Jurkat, Clone E6-1 (cell line): ENCODE results near the gene NDUFB2. TPM values are rescaled to one million over a fixed set of nuclear protein-coding genes. Genes with fewer than 3 reads are reported as not detected.
"Not testable (repeated sequence)": the region's sequence is repeated elsewhere in the genome, so short reads cannot be mapped to it uniquely, and the experiment has no call there.

Experiments
- DNase-seq: peaks from one replicate; pipeline ENCODE4 v3.0.0-alpha.2; 2011; ENCODE audit warnings: low read depth, low spot score
- H3K4me3 ChIP-seq: 2 replicates; pipeline ENCODE4 v1.5.1; 2011; ENCODE audit warnings: mild to moderate bottlenecking, low read length, control low read depth, moderate library complexity
- polyA plus RNA-seq: library from polyadenylated mRNA; unstranded; fragments of >200 nt; gene quantifications from one replicate; pipeline ENCODE4 v1.2.1, GENCODE V29; 2012; ENCODE audit warnings: missing spikeins; ENCODE audit not compliant: insufficient read length, insufficient read depth

NDUFB2 gene
- polyA plus RNA-seq = 246 TPM

DNA sequence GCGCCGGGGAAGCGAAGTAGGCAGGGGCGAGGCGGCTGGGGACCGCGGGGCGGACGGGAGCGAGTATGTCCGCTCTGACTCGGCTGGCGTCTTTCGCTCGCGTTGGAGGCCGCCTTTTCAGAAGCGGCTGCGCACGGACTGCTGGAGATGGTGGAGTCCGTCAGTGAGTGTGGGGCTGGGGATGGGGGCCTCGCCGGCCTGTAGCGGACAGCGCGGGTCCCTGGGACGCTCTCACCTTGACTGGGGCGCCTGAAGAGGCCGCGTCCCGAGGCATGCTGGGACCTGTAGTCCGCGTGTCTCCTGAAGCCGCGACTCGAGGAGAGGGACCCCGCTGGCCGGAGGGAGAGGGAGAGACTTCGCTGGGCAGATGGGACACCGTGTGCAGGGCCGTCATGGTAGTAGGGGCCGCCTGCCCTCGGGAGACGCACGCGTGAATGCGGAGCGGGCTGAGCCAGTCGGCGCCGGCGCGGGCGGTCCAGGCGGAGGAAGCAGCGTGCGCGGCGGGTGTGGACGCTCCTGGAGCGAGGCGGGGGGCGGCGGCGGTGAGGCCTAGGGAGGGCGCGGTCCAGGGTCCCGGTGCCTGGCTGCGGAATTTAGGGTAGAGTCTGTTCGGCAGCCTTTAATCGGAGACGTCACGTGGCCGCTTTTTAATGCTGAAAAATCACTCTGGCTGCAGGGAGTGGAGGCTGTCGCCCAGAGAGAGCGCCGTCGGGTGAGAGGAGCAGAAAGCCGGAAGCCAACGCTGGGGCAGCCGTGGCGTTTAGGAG is at the start of gene NDUFB2:
TSS of gene NDUFB2 (plus strand) at position 29 of the 767 bp plus-strand sequence. CDS start at position 66, 37 bp downstream.
- peak within 1 kb of the TSS; percentile 81 for H3K4me3 ChIP-seq
- DNase-seq = peak; percentile 59

GRCh38 chr7:140646931-140647647 is 49.4 kb upstream of the NDUFB2 start:
- no peak overlapping the region for H3K4me3 ChIP-seq
- no peak for DNase-seq

GRCh38 chr7:140649556-140650205 is 46.8 kb upstream of the NDUFB2 start:
- DNase-seq = no peak
- H3K4me3 ChIP-seq = no peak overlapping the region

DNA sequence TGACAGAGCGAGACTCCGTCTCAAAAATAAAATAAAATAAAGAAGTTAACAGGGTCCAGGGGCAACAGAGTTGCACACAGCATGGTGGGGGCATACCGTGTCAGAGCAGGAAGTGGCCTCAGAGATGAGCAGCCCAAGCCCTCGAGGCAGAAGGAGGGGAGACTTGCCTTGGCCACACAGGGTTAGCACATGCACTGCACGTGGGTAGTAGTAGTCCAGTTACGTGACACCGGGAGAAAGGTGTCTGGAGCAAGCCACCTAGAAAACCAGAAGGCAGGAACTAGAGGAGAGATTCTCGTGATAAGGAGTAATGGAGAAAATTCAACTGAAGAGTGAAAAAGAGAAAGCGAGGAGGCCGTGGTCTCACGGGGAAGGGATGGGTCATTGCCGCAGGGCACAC is 46.1 kb upstream of the NDUFB2 start:
- DNase-seq = no peak
- H3K4me3 ChIP-seq = no peak overlapping the region

DNA sequence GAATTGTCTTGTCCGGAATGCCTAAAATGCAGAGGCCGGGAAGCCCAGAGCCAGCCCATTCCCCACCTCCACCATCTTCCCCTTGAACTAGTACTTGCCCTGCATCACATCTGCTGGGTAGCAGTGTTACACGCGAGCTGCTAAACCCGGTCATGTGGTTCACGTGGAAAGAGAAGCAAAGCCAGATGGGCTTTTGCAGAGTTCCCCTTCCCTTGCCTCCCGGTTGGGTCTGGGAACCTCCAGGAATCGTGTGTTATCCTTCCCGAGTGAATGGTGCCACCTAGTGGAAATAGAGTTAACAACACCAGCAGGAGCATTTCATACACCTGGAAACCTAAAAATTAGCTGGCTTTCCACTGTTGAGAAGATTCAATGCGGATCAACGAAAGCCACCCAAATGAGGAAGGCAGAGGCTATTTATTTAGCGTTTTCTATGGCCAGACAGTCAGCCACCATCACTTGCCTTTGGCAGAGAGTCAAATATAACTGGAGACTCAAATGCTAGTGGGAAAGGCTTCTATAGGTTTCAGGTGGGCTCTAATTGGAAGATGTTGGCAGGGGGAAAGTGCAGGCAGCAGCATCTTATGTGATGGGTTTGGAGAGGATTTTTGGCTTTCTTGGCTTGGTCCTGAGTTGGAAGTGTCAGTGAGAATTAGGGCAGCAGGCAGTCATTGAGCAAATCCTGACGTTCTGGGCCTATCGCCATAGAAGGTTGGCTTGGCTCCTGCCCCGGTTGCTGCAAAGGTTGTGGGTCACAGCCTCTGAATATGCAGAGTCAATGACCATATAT is 43.0 kb upstream of the NDUFB2 start:
- DNase-seq = no peak

DNA sequence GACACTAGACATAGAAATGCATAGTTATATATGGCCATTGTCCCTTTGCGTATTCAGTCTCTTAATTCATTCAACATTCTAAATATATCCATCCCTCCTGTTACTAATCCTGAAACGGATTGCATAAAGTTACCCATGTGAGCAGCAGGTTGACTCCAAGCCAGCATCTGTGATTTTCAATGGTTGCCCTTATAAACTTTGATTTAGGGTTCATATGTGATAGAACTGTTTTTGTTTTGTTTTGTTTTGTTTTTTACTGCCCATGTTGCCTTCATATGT is 42.5 kb upstream of the NDUFB2 start:
- no peak overlapping the region for H3K4me3 ChIP-seq
- DNase-seq = no peak

More for the DNA sequence above, 43.0 kb upstream of the NDUFB2 start:
- no peak overlapping the region for H3K4me3 ChIP-seq

GRCh38 chr7:140654661-140655060 is 41.8 kb upstream of the NDUFB2 start:
- H3K4me3 ChIP-seq = no peak overlapping the region

GRCh38 chr7:140655511-140656408 is 40.7 kb upstream of the NDUFB2 start:
- H3K4me3 ChIP-seq = no peak overlapping the region

More at GRCh38 chr7:140654661-140655060, 41.8 kb upstream of the NDUFB2 start:
- no peak for DNase-seq

DNA sequence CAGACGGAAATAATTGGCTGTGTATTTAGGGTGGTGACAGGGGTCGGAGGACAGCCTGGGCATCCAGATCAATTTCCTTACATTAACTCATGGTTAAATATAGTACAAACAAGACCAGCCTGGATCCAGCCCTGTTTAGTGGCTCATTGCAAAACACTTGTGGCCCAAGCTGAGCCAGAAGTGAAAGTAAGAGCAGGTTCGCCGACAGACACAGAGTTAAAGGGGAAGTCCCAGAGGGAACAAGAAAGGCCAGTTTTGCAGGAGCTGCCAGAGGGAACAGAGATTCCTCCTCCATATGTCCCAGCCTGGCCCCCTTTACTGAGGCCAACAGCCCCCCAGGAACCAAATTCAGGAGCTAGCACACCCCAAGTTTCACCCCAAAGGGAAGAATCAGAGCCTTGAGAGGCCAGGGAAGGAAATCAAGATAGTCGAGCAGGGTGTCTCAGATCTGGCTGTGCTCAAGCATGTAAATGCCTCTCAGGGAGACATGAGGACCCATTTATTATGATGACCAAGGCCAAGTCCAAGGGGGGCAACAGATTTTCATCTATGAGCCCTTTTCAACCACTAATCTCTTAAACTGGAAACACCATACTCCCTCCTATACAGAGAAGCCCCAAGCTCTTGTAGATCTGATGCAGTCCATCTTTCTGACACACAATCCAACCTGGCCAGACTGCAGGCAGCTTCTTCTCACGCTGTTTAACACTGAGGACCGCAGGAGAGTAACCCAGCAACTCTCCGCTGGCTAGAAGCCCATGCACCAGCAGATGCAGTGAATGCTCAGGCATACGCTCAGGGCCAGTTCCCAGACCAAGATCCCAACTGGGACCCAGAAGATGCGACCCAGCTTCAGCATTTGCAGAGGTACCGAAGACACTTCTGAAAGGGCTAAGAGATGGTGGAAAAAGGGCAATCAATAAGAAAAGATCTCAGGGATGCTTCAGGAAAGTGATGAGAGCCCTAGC is 39.7 kb upstream of the NDUFB2 start:
- H3K4me3 ChIP-seq = peak overlapping the region; percentile 17; the same call in 1 of the 2 replicates

More at GRCh38 chr7:140655511-140656408, 40.7 kb upstream of the NDUFB2 start:
- DNase-seq = no peak

GRCh38 chr7:140657891-140658290 is 38.6 kb upstream of the NDUFB2 start:
- DNase-seq = no peak

More for the DNA sequence above, 39.7 kb upstream of the NDUFB2 start:
- no peak for DNase-seq

DNA sequence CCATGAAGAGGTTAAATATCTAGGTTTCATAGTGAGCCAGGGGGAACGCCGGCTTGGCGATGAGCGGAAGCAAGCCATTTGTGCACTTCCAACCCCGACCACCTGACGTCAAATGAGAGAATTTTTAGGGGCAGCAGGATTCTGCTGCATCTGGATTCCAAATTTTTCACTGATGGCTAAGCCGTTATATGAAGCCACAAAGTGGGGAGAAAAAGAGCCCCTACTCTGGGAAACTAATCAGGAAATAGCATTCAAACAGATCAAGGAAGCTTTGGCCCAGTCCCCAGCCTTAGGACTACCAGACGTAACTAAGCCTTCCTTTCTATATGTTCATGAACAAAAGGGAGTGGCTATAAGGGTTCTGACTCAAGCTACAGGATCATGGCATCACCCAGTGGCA is 36.7 kb upstream of the NDUFB2 start:
- no peak overlapping the region for H3K4me3 ChIP-seq
- no peak for DNase-seq

More at GRCh38 chr7:140657891-140658290, 38.6 kb upstream of the NDUFB2 start:
- H3K4me3 ChIP-seq = no peak overlapping the region

- no peak for DNase-seq
- no peak overlapping the region for H3K4me3 ChIP-seq
Observed at GRCh38 chr7:140661124-140661523, 35.4 kb upstream of the NDUFB2 start.

DNA sequence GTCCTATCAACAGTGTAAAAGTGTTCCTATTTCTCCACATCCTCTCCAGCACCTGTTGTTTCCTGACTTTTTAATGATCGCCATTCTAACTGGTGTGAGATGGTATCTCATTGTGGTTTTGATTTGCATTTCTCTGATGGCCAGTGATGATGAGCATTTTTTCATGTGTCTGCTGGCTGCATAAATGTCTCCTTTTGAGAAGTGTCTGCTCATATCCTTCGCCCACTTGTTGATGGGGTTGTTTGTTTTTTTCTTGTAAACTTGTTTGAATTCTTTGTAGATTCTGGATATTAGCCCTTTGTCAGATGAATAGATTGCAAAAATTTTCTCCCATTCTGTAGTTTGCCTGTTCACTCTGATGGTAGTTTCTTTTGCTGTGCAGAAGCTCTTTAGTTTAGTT is 33.6 kb upstream of the NDUFB2 start:
- not testable (repeated sequence) for H3K4me3 ChIP-seq, DNase-seq

- H3K4me3 ChIP-seq = no peak overlapping the region
- no peak for DNase-seq
Observed at GRCh38 chr7:140667476-140667875, 29.0 kb upstream of the NDUFB2 start.

GRCh38 chr7:140668641-140669040 is 27.9 kb upstream of the NDUFB2 start:
- DNase-seq = no peak
- no peak overlapping the region for H3K4me3 ChIP-seq

DNA sequence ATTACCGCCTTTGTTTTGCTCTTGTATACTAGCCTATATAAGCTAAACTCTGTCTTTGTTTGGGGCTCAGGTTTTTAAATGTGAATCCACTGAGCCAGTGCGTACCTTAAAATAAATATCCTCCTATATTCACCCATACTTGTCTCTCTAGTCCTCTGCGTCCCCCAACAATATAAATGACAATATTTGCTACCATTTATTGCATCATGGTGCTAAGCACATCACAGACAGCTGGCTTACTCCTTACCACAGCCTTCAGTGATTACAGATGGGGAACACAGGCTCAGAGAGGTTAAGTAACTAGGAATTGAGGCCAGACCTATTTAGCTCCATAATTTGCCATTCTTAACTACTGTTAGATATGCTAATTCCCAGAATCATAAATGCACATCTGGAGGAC is 27.2 kb upstream of the NDUFB2 start:
- DNase-seq = no peak
- H3K4me3 ChIP-seq = no peak overlapping the region

GRCh38 chr7:140669862-140670261 is 26.6 kb upstream of the NDUFB2 start:
- not testable (repeated sequence) for DNase-seq, H3K4me3 ChIP-seq
